GM12873 (cell line): ENCODE measurements around the gene MSI2.
A peak's percentile ranks its signal among the peaks of the same experiment; 100 is the strongest.

Experiments
- TF ChIP-seq, protein P1 (sequence below): IDR thresholded peaks from 2 replicates; pipeline ENCODE4 v1.5.1; 2012; ENCODE audit warnings: low read depth, mild to moderate bottlenecking, moderate library complexity, low read length, control low read depth; ENCODE audit not compliant: insufficient read depth; ENCODE audit errors: missing control alignments

Gene MSI2

DNA sequence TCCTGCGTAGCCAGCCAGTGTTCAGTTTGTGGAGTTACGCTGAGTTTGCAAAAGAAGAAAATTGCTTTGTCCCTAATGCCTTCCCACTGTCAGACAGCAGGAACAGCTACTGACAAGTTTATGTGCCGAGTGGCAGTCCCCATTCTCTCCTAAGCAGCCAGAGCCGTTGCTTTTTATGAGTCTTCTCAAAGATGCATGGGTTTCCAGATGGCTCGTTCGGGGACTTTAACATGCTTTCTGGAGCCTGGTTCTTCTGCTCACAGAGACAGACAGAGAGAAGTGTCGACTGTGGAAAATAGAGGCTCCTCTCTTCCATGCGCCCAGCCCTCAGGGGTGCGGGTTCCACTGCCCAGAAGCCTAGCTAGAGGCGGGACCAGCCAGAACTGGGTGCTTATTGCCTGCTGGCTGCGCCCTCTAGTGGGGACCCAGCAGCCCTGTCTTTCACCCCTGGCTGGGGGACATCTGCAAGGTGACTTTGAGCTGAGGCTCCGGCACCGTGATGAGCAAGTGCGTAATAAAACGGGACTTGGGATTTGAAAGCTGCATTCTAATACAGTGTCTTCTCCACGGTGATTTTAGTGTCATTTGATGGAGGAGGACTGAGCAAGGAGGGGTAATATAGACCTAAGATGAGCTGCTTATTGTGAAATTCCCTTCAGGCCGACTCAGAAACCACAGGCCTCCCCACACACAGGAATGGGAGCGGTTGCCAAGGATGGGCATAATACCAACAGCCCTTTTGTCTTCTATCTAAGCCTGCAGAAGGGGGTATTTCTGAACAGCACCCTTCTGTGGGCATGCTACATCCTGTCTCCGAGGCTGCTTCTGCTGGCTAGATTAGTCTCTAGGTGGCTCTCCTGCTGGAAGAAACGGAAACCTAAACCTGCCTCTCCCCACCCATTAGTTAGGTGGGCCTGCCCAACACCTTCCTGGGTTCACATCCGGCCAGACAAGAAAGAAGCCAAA, 415.6 kb downstream of the MSI2 start:
- TF ChIP-seq, protein P1, sequence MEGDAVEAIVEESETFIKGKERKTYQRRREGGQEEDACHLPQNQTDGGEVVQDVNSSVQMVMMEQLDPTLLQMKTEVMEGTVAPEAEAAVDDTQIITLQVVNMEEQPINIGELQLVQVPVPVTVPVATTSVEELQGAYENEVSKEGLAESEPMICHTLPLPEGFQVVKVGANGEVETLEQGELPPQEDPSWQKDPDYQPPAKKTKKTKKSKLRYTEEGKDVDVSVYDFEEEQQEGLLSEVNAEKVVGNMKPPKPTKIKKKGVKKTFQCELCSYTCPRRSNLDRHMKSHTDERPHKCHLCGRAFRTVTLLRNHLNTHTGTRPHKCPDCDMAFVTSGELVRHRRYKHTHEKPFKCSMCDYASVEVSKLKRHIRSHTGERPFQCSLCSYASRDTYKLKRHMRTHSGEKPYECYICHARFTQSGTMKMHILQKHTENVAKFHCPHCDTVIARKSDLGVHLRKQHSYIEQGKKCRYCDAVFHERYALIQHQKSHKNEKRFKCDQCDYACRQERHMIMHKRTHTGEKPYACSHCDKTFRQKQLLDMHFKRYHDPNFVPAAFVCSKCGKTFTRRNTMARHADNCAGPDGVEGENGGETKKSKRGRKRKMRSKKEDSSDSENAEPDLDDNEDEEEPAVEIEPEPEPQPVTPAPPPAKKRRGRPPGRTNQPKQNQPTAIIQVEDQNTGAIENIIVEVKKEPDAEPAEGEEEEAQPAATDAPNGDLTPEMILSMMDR = peak; percentile 98

DNA sequence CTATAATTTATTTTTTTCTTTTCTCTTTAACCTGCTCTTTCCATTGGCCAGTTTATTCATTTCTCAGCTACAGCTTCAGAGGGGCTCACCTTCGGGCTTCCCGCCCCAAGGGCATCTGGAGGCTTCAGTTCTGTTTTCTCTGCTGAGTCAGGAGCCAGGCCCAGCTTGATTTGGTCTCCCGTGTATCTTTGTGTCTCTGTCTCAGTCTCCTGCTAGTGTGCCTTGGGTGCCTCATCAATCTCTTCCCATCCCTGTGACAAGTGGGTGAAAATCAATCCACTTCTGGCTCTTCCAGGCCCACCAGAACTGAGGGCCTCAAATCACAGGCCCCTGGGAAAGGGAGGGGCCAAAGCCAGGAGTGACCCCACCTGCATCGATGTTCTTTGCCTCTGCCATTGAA, 416.6 kb downstream of the MSI2 start:
- TF ChIP-seq, protein P1 = no peak

DNA sequence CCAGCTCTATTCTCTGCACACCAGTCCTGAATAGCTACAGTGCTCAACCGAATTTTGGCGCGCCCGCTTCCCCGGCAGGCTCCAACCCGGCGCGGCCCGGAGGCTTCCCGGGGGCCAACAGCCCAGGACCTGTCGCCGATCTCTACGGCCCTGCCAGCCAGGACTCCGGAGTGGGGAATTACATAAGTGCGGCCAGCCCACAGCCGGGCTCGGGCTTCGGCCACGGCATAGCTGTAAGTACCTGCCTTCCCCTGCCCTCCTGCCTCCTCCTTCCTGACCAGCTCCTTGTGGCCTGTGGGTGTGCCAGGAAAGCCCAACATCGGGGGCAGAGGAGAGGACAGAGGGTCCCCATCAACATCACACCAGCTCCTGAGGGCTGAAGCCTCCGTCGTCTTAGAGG, 418.6 kb downstream of the MSI2 start:
- TF ChIP-seq, protein P1 = no peak

DNA sequence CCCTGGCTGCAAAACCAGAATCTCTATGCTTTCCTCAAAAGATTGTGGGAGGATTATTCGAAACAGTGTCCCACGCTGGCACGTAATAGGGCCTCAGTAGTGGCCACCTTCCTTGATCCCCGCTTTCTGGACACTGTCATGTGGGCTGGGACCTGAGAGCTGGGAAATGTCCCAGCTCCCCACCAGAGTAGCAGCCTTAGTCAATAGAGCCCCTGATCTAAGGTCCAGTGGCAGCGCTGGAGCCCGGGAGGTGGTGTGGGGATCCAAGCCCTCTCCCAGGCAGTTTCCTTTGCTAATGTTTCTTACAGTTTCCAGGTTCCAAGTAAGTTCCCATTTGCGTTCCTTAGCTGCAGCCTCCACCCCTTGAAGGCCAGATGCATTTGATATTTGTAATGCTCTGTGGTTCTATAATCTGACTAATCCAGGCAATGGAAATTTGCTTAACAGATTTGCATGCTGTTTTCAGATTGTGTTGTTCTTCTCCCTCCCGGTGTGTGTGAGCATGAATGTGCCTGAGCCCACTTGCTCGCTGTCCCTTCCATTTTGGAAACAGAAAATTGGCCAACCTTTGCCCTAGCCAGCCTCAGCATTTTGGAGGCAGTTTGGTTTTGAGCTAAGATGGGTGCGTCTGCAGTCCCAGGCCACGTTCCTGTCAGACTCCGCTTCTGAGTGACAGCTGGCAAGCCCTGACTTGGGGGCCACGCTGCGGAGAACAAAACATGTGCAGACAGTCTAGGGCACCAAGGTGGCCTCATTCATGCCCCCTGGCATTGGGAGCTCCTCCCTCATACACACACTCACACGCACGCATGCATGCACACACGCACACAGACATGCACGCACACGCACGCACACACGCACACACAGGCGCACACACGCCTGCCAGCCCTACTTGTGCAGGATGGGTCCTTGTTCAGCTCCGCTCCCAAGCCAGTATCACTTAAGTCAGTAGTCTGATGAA, 419.4 kb downstream of the MSI2 start:
- TF ChIP-seq, protein P1 = no peak

DNA sequence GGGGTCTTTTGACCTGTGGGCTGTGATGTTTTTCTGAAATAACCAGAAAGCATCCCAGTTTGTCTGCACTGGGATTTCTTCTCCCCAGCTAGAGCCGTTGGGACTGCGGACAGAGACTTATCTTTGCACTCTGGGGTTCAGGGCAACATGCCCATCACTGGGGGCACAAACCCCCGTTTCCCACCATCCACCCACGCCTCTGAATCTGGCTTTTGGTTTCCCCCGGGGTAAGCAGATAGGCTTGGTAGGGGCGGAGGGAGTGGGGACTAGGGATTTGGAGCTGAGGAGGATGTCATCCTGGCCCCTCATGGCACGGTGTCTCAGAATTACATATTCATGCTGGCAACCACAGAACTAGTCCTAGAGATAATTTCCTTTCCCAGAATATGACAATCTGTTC, 420.2 kb downstream of the MSI2 start:
- TF ChIP-seq, protein P1 = no peak

DNA sequence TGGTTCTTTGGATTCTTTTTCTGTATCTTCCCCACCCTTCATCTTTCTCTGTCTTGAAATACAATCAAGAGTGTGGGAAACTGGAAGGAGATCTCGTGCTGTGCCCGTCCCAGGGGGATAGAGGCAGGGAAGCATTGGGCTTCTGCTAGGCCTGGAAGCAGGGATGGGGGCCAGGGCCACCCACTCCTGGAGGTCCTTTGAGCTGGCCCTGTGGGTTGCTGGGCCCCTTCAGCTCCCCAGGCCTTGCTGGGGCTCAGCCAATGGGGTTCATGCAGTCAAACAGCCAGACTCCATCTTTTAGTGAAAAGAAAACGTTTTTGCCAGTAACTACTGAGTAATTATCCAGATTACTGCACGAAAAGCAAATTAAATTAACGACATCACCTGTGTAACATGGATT, 421.0 kb downstream of the MSI2 start:
- TF ChIP-seq, protein P1 = no peak

DNA sequence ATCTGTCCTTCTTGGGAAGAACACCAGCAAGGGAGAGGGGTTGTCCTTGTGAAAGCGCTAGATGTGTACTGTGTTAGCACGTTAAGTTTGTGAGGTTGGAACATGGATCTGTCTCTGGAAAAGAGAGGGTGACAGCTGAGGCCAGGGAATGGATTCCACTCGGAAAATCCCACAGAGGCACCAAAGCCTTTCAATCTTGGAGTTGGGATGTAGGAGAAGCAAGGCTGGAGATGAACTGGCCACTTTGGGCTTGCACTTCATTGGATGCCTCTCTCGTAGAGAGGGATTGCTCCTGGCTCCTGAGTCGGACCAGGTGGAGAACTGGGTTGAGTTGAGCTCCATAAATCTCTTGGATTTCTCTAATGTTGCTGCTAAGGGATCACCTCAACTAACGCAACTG, 421.5 kb downstream of the MSI2 start:
- TF ChIP-seq, protein P1 = no peak
